SK-N-SH (cell line): ENCODE data around the gene NR6A1.

ENCODE experiments used
- CHD2 ChIP-seq: fragments of 150-350 bp; IDR thresholded peaks from 2 replicates; pipeline ENCODE4 v1.6.1; 2018; ENCODE audit warnings: low read length; ENCODE audit not compliant: partially characterized antibody
- CTCF ChIP-seq: fragments of 200-600 bp; sonication (generic); IDR thresholded peaks from 2 replicates; pipeline ENCODE4 v1.6.1; 2017; ENCODE audit warnings: antibody characterized with exemption, mild to moderate bottlenecking, moderate library complexity
- FOXM1 ChIP-seq: IDR thresholded peaks from 2 replicates; pipeline ENCODE4 v1.4.0; 2012; ENCODE audit warnings: low read depth, mild to moderate bottlenecking
- JUND ChIP-seq: IDR thresholded peaks from 2 replicates; pipeline ENCODE4 v1.4.0; 2012
- TAF1 ChIP-seq: IDR thresholded peaks from 2 replicates; pipeline ENCODE4 v1.6.1; 2012; ENCODE audit warnings: low read depth, mild to moderate bottlenecking, low read length, moderate library complexity, borderline replicate concordance
- TEAD4 ChIP-seq: IDR thresholded peaks from 2 replicates; pipeline ENCODE4 v1.4.0; 2012; ENCODE audit warnings: mild to moderate bottlenecking, borderline replicate concordance; ENCODE audit not compliant: insufficient read depth
- YY1 ChIP-seq: IDR thresholded peaks from 2 replicates; pipeline ENCODE4 v1.4.0; 2012; ENCODE audit warnings: low read depth, mild to moderate bottlenecking
- TF ChIP-seq, protein P1 (sequence below): IDR thresholded peaks from 2 replicates; pipeline ENCODE4 v1.4.0; 2012; ENCODE audit warnings: low read depth
- TF ChIP-seq, protein P2 (sequence below): IDR thresholded peaks from 2 replicates; pipeline ENCODE4 v1.6.1; 2012; ENCODE audit warnings: mild to moderate bottlenecking, low read depth, low read length, moderate library complexity

DNA sequence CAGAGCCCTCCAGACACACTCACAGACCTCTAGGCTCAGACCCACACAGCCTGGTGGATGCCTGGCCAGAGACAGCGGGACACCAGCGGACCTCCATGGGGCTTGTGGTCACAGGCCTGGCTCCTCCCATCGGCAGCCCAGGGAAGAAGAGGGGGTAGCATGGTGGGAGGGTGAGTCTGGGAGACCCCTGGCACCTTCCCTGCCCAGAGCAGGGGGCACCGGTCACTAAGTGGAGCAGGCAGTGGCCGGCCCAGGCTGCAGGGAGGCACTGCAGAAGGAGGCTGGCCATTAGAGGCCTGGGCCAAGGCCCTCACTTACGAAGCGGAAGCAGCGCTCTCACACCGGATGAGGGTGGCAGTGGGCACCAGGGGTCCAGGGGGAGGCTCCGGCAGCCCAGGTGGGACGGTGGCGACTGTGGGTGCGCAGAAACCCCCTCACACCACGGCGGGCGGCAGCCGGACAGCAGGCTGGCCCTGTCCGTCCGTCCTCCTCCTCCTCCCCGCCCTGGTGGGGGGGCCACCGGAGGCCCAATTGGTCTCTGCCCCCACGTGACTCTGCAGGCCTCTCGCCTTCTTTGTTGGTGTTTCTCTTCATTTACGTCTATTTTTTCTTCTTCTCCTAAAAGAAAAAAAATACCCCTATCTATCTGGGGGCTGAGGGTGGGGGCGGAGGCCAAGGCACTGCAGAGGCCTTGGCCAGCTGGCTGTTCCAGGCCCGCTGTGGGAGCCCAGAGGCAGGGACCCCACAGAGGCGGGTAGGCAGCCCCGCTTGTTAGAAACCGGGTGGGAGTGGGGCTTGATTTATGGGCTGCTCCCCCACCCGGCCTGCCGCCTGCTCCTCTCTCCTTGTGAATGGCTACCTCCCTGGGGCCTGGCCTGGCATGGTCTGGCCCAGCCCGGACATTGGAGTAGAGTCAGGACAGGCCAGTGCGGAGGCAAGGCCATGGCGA, 263.9 kb downstream of the NR6A1 start, which contains the start of gene NR5A1:
- TF ChIP-seq JUND (no peak), YY1 (no peak), FOXM1 (no peak), CTCF (no peak), CHD2 (no peak), TAF1 (no peak), TEAD4 (no peak)
- TF ChIP-seq, protein P1, sequence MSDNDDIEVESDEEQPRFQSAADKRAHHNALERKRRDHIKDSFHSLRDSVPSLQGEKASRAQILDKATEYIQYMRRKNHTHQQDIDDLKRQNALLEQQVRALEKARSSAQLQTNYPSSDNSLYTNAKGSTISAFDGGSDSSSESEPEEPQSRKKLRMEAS: no peak
- TF ChIP-seq, protein P2, sequence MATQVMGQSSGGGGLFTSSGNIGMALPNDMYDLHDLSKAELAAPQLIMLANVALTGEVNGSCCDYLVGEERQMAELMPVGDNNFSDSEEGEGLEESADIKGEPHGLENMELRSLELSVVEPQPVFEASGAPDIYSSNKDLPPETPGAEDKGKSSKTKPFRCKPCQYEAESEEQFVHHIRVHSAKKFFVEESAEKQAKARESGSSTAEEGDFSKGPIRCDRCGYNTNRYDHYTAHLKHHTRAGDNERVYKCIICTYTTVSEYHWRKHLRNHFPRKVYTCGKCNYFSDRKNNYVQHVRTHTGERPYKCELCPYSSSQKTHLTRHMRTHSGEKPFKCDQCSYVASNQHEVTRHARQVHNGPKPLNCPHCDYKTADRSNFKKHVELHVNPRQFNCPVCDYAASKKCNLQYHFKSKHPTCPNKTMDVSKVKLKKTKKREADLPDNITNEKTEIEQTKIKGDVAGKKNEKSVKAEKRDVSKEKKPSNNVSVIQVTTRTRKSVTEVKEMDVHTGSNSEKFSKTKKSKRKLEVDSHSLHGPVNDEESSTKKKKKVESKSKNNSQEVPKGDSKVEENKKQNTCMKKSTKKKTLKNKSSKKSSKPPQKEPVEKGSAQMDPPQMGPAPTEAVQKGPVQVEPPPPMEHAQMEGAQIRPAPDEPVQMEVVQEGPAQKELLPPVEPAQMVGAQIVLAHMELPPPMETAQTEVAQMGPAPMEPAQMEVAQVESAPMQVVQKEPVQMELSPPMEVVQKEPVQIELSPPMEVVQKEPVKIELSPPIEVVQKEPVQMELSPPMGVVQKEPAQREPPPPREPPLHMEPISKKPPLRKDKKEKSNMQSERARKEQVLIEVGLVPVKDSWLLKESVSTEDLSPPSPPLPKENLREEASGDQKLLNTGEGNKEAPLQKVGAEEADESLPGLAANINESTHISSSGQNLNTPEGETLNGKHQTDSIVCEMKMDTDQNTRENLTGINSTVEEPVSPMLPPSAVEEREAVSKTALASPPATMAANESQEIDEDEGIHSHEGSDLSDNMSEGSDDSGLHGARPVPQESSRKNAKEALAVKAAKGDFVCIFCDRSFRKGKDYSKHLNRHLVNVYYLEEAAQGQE: no peak
